GM12865 (cell line): ENCODE measurements around the gene RILP.

Experiments
- DNase-seq: peaks from one replicate; pipeline ENCODE4 v3.0.0; 2010; ENCODE audit warnings: low read depth
- H3K4me3 ChIP-seq: 2 replicates; pipeline ENCODE4 v1.5.1; 2011; ENCODE audit warnings: mild to moderate bottlenecking, low read depth, low read length, control low read depth
- TF ChIP-seq, protein P1 (sequence below): IDR thresholded peaks from 2 replicates; pipeline ENCODE4 v1.5.1; 2011; ENCODE audit warnings: low read length, control low read depth, low read depth, inconsistent platforms; ENCODE audit not compliant: insufficient read depth; ENCODE audit errors: missing control alignments

RILP gene

DNA sequence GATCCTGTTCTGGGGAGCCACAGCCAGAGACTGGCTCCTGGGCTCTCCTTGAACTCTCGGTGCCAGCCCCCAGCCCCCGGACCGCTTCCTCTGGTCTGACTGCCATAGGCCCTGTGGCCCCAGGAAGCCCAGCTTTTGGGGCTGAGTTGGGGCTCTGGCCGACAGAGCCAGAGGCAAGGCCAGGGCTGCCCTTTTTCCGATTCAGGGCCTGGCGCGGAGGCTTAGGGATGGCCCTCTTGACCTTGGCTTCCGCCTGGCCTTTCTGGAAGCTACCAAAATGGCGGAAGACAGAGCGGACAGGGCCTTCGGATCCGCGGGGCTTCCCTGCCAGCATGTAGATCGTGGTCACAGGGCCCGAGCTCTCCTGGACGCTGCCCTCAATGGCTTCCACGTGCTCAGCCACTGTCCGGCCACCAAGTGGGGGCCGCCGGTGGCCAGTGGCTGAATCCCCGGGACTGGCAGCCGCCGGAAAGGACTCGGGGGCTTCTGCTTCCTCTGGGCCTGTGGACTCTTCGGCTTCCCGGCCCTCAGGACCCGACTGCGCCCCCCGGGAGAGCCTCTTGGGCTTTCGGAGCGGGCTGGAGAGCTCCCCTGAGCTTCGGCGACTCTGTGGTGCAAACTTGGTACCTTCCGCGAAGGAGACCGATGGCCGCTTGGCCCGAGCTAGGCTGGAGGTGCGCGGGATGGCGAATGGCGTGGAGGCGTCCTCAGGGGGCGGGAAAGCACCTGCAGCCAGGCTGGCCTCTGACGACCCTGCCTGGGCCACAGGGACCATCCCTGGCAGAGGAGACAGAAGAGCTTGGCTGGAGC lies 14.6 kb downstream of the RILP start:
- no peak overlapping the region for H3K4me3 ChIP-seq
- DNase-seq: no peak
- TF ChIP-seq, protein P1, sequence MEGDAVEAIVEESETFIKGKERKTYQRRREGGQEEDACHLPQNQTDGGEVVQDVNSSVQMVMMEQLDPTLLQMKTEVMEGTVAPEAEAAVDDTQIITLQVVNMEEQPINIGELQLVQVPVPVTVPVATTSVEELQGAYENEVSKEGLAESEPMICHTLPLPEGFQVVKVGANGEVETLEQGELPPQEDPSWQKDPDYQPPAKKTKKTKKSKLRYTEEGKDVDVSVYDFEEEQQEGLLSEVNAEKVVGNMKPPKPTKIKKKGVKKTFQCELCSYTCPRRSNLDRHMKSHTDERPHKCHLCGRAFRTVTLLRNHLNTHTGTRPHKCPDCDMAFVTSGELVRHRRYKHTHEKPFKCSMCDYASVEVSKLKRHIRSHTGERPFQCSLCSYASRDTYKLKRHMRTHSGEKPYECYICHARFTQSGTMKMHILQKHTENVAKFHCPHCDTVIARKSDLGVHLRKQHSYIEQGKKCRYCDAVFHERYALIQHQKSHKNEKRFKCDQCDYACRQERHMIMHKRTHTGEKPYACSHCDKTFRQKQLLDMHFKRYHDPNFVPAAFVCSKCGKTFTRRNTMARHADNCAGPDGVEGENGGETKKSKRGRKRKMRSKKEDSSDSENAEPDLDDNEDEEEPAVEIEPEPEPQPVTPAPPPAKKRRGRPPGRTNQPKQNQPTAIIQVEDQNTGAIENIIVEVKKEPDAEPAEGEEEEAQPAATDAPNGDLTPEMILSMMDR: no peak

DNA sequence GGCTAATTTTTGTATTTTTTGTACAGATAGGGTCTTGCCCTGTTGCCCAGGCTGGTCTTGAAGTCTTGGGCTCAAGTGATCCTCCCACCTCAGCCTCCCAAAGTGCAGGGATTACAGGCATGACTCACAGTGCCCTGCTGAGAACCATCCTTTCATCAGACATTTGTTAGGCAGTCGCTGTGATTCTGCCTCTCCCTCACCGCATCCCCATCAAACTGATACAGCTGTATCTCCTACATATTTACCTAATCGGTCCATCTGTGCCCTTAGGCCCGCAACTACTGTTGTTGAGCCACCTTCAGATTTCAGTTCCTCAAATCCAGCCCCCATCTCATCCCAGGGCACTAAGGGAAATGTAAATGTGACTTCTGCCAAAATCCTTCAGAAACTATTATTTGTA lies 19.0 kb downstream of the RILP start:
- DNase-seq: no peak
- TF ChIP-seq, protein P1: no peak
- no peak overlapping the region for H3K4me3 ChIP-seq

DNA sequence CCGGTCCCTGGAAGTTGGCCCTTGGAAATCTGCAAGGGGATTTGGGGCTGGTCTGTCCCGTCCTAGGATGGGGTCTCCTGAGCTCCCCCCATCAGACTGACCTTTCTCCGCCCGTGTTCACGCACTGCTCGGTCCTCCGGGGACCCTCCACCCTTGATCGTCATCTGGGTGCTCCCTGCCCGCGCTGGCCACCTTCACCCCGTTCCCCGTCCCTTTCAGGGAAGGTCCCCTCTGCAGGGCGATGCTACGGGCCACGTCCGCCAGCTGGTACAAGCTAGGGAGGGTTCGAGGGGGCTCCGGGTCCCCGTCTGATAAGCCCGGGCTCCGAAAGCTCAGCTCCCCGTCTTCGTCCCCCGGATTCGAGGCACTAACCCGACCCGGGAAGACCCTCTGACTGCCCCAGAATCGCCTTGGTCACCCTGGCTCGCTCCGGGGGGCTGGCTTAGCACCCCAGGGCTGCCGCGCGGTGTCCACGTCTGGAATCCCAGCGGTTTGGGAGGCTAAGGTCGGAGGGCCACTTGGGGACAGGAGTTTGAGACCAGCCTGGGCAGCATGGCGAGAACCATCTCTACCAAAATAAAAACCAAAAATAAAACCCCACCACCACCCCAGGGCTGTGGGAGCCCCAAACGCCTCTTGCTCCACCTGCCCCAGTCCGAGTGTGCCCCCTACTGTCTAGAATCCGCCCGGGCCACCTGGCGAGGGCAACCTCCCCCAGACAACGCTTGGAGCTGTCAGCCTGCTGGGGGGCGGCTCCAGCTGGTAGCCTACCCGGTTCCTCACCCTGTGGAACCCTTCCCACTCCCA lies 20.0 kb downstream of the RILP start:
- peak overlapping the region; percentile 86 for H3K4me3 ChIP-seq
- peak; percentile 84 for DNase-seq
- TF ChIP-seq, protein P1: peak; percentile 74

DNA sequence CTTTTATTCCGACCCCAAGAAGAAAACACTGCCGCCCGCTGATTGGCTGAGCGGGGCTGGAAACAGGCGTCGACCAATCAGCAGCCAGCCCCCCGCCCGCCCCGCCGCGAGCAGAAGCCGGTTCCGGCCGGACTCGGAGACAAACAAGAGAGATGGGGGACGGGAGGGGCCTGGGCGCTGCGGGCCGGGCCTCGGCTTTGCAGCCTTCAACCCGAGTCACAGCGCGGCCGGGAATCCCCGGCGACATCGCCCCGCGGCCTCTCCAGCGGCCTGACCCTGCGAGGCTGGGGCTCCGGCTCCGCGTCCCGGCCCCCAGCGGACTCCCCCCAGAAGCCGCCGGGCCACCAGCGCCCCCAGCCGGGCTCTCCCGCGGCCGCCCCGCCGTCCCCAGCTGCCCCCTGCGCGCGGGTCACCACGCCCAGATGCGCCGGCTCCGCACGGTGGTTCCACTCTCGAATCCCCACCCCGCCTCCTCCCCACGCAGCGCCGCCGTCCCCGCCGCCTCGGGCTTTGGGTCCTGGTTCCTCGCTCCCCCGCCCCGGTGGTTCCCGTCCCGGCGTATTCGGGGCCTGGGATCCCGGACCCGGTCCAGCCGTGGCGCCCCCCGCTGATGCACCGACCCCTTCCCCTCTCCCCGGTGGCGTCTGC lies 20.7 kb downstream of the RILP start:
- TF ChIP-seq, protein P1: peak; percentile 39
- DNase-seq: peak; percentile 97
- peak overlapping the region; percentile 86 for H3K4me3 ChIP-seq

DNA sequence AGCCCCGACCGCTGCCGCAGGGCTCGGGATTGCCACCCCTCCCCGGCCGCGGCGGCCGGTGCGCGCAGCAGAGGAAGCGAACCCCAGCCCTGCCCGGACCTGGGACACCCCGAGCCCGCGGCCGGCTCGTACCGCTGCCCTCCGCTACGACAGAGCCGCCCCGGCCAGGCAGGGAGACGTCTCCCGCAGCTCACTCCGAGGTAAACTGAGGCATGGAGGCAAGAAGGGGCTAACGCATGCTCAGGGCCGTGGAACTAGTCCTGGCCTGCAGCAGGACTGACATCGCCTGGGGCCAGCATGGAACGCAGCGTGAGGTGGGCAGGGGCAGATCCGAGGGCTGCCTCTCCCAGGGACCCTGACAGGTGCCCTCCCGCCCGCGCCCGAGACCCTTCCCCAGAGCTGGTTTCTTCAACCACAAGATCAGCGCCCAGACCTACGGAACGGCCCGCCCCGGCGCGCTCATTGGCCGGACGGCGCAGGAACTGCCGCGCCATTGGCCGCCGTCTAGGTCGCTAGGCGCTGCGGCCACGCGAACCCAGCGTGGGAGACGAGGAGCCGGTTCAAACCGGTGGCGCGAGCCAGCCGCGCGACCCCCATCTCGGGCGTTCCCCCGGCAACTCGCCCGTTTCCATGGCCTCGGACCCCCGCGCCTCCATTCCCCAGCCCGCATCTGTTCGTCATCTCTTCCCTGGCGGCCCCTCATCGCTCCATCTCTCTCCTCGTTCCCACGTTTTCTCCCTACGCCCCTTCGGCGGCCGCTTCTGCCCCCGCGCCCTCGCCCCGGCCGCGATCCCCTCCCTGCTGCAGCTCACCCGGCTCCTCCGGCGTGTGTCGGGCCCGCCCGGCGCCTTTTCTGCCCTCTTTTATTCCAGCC lies 21.4 kb downstream of the RILP start, which contains the start of gene SLC43A2:
Gene SLC43A2, minus strand, starts transcription at position 853 of the 874 bp plus-strand sequence. CDS start 960 bp downstream, outside the sequence.
- TF ChIP-seq, protein P1: no peak

More for the DNA sequence above, 21.4 kb downstream of the RILP start, which contains the start of gene SLC43A2:
- peak within 1 kb of the TSS; percentile 86 for H3K4me3 ChIP-seq
- peak; percentile 91 for DNase-seq
